ENCODE measurements around the gene LYZL1. TPM values are rescaled to one million over a fixed set of nuclear protein-coding genes. Genes with fewer than 3 reads are reported as not detected.
"Not testable (repeated sequence)": the region's sequence is repeated elsewhere in the genome, so short reads cannot be mapped to it uniquely, and the experiment has no call there.

Gene LYZL1
- total RNA-seq, 1 experiment from 2014 or later: not detected

GRCh38 chr10:29306688-29307087 is 17.8 kb downstream of the LYZL1 start:
- ChIA-PET POLR2A (interaction anchor here (0.6 to 0.7 kb wide), 2 partner anchors 61 to 307 kb away, joined by 5 read pairs; no protein-coding TSS in a partner anchor), CTCF (interaction anchor here (0.6 to 1.0 kb wide), 2 partner anchors 10 to 85 kb away, joined by 3 read pairs; no protein-coding TSS in a partner anchor)
- H3K27ac Mint-ChIP-seq: no peak overlapping the region

DNA sequence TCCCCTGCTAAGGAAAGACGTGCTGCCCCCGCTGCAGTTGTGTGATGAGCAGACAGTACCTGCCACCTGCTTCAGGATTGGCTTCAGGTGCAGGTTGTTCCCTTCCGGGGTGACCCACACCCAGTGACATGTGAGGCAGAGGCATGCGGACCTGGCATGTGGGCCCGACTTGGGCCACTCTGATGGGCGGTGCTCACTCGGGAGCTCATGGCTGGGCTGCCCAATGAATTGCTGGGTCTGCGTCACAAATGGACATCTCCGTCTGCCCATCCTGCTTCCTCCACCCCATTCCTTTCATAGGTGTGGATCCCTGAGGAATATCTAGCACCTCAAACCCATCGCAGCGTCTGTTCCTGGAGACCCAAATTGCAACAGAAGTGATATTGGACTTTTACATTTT is 19.3 kb downstream of the LYZL1 start:
- H3K36me3 Mint-ChIP-seq; ATAC-seq; CTCF ChIA-PET; DNase-seq (ENCODE audit: low spot score); POLR2A ChIA-PET; H3K27me3 Mint-ChIP-seq (ENCODE audit: low read depth); H3K27ac Mint-ChIP-seq; H3K4me3 Mint-ChIP-seq: not testable (repeated sequence)
- Mint-ChIP-seq H3K4me1 (peaks cover 18% of the 10 kb centered on the region), H3K9me3 (peaks cover 11% of the 10 kb centered on the region)

More at GRCh38 chr10:29306688-29307087, 17.8 kb downstream of the LYZL1 start:
- H3K36me3 Mint-ChIP-seq: peaks cover 12% of the 10 kb centered on the region
- TF ChIP-seq MLX (CRISPR knock-in tag; IDR thresholded peaks at IDR 0.05) (no peak), E2F5 (CRISPR knock-in tag; IDR thresholded peaks at IDR 0.05) (no peak), NR3C1 (CRISPR knock-in tag; conservative IDR thresholded peaks at IDR 0.05; ENCODE audit: low read depth) (no peak), SP1 (CRISPR knock-in tag; conservative IDR thresholded peaks at IDR 0.05) (no peak), AR (CRISPR knock-in tag; IDR thresholded peaks at IDR 0.05) (no peak), ETV6 (CRISPR knock-in tag; IDR thresholded peaks at IDR 0.05) (no peak), ESRRA (CRISPR knock-in tag; IDR thresholded peaks at IDR 0.05; ENCODE audit: borderline replicate concordance) (no peak), ATF6 (CRISPR knock-in tag; IDR thresholded peaks at IDR 0.05) (no peak), USF1 (CRISPR knock-in tag; IDR thresholded peaks at IDR 0.05) (no peak), FOXP1 (CRISPR knock-in tag; IDR thresholded peaks at IDR 0.05; ENCODE audit: borderline replicate concordance) (no peak)
- TF ChIP-seq, protein P1, sequence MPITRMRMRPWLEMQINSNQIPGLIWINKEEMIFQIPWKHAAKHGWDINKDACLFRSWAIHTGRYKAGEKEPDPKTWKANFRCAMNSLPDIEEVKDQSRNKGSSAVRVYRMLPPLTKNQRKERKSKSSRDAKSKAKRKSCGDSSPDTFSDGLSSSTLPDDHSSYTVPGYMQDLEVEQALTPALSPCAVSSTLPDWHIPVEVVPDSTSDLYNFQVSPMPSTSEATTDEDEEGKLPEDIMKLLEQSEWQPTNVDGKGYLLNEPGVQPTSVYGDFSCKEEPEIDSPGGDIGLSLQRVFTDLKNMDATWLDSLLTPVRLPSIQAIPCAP (CRISPR knock-in tag; IDR thresholded peaks at IDR 0.05): no peak
- peaks cover 22% of the 10 kb centered on the region for H3K9me3 Mint-ChIP-seq
- H3K27me3 Mint-ChIP-seq (ENCODE audit: low read depth): no peaks in the 10 kb centered on the region
- no peak for ATAC-seq
- DNase-seq (ENCODE audit: low spot score): no peak
- H3K4me1 Mint-ChIP-seq: peaks cover 30% of the 10 kb centered on the region
- no peak overlapping the region for H3K4me3 Mint-ChIP-seq

DNA sequence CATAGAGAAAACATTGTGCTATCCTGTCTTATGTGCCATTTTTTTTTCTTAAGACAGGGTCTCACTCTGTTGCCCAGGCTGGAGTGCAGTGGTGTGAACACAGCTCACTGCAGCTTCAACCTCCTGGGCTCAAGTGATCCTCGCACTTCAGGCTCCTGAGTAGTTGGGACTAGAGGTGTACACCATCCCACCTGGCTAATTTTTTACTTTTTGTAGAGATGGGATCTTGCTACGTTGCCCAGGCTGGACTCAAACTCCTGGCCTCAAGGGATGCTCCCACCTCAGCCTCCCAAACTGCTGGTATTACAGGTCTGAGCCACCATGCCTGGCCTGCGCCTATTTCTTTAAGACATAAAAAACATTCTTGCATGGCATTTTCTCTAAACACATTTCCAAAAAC is 20.6 kb downstream of the LYZL1 start:
- no peak overlapping the region for H3K4me3 Mint-ChIP-seq
- H3K4me1 Mint-ChIP-seq: peaks cover 8% of the 10 kb centered on the region
- H3K9me3 Mint-ChIP-seq: peaks cover 11% of the 10 kb centered on the region
- no peak overlapping the region for H3K27ac Mint-ChIP-seq
- no peak for TF ChIP-seq ESRRA (CRISPR knock-in tag; IDR thresholded peaks at IDR 0.05; ENCODE audit: borderline replicate concordance)
- TF ChIP-seq TEAD1 (CRISPR knock-in tag; IDR thresholded peaks at IDR 0.05): no peak
- peak; percentile 58; the same call in 1 of the 2 replicates for TF ChIP-seq ZNF121 (CRISPR knock-in tag; IDR thresholded peaks at IDR 0.05)
- TF ChIP-seq, protein P2, sequence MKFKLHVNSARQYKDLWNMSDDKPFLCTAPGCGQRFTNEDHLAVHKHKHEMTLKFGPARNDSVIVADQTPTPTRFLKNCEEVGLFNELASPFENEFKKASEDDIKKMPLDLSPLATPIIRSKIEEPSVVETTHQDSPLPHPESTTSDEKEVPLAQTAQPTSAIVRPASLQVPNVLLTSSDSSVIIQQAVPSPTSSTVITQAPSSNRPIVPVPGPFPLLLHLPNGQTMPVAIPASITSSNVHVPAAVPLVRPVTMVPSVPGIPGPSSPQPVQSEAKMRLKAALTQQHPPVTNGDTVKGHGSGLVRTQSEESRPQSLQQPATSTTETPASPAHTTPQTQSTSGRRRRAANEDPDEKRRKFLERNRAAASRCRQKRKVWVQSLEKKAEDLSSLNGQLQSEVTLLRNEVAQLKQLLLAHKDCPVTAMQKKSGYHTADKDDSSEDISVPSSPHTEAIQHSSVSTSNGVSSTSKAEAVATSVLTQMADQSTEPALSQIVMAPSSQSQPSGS (CRISPR knock-in tag; IDR thresholded peaks at IDR 0.05; ENCODE audit: borderline replicate concordance, low read depth): no peak
- TF ChIP-seq CREB1 (CRISPR knock-in tag; IDR thresholded peaks at IDR 0.05): no peak
- TF ChIP-seq CDX4 (CRISPR knock-in tag; IDR thresholded peaks at IDR 0.05; ENCODE audit: borderline replicate concordance): no peak
- TF ChIP-seq, protein P3, sequence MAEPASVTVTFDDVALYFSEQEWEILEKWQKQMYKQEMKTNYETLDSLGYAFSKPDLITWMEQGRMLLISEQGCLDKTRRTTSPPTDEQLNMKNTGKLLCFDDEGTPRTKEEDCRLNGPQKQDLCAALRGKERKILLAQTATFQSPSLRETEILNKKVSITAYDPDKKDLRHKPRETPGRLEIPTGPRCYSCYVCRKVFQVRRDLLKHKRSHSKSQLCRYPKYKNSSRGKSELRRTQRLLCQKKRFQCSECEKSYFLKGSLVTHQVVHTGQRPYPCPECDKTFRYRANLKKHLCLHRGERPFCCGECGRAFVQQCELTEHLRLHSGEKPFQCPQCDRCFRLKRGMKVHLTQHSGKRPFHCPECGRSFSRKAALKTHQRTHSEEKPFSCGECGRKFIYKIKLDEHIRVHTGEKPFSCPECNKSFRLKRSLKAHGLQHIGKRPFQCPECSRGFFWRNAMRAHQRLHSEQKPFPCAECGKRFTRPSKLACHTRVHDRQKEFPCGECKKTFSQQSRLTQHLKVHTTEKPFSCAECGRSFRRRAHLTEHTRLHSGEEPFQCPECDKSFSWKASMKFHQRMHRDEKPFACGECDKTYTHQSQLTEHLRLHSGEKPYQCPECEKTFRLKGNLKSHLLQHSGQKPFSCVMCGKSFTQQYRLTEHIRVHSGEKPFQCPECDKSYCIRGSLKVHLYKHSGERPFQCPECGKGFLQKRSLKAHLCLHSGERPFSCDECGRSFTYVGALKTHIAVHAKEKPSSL (CRISPR knock-in tag; conservative IDR thresholded peaks at IDR 0.05): no peak
- ChIA-PET POLR2A (no interaction called here), CTCF (interaction anchor here (0.5 kb wide), 1 partner anchor 227 kb away, joined by 3 read pairs; no protein-coding TSS in a partner anchor)
- H3K27me3 Mint-ChIP-seq (ENCODE audit: low read depth): no peaks in the 10 kb centered on the region
- ATAC-seq (no peak), DNase-seq (ENCODE audit: low spot score) (no peak)
- peaks cover 3% of the 10 kb centered on the region; the same call in 1 of the 2 replicates for H3K36me3 Mint-ChIP-seq
